SW480 (cell line): Measurements from ENCODE around the gene ACER3.
"Not testable (repeated sequence)": the region's sequence is repeated elsewhere in the genome, so short reads cannot be mapped to it uniquely, and the experiment has no call there.

Experiments
- DNase-seq: peaks from one replicate; pipeline ENCODE4 v3.0.0-alpha.2; 2016; ENCODE audit warnings: low spot score

Gene ACER3

GRCh38 chr11:77060234-77060633 lies 199.5 kb downstream of the ACER3 start:
- DNase-seq: no peak

GRCh38 chr11:77061258-77061657 lies 200.5 kb downstream of the ACER3 start:
- not testable (repeated sequence) for DNase-seq

- DNase-seq: no peak
These were observed 202.2 kb downstream of the ACER3 start for GRCh38 chr11:77062924-77063323.

GRCh38 chr11:77063407-77063806 lies 202.7 kb downstream of the ACER3 start:
- no peak for DNase-seq

- DNase-seq: no peak
These were observed 203.1 kb downstream of the ACER3 start for GRCh38 chr11:77063861-77064260.

- DNase-seq: no peak
These were observed 204.0 kb downstream of the ACER3 start for GRCh38 chr11:77064648-77065217.

- DNase-seq: no peak
These were observed 205.1 kb downstream of the ACER3 start for GRCh38 chr11:77065878-77066228.

GRCh38 chr11:77066229-77067042 lies 205.7 kb downstream of the ACER3 start, which contains the start of gene CAPN5:
Gene CAPN5, plus strand, starts transcription at chr11:77066971. Its CDS starts 17,916 bp downstream, at chr11:77084887.
- DNase-seq: peak; percentile 84

- no peak for DNase-seq
These were observed 207.2 kb downstream of the ACER3 start for GRCh38 chr11:77067861-77068443.

GRCh38 chr11:77068457-77069335 lies 208.0 kb downstream of the ACER3 start:
- DNase-seq: no peak

GRCh38 chr11:77069336-77069968 lies 208.7 kb downstream of the ACER3 start:
- no peak for DNase-seq

- no peak for DNase-seq
These were observed 209.4 kb downstream of the ACER3 start for GRCh38 chr11:77069969-77070582.

GRCh38 chr11:77071077-77071476 lies 210.4 kb downstream of the ACER3 start:
- no peak for DNase-seq

GRCh38 chr11:77071671-77072605 lies 211.2 kb downstream of the ACER3 start:
- DNase-seq: no peak

GRCh38 chr11:77072851-77073327 lies 212.2 kb downstream of the ACER3 start:
- no peak for DNase-seq

- no peak for DNase-seq
These were observed 212.7 kb downstream of the ACER3 start for GRCh38 chr11:77073328-77074001.

- no peak for DNase-seq
These were observed 213.5 kb downstream of the ACER3 start for GRCh38 chr11:77074205-77074604.

GRCh38 chr11:77074626-77075221 lies 214.0 kb downstream of the ACER3 start:
- DNase-seq: no peak

GRCh38 chr11:77075425-77075905 lies 214.7 kb downstream of the ACER3 start:
- DNase-seq: no peak
